ENCODE data around the gene NTMT2.
"Not testable (repeated sequence)": the region's sequence is repeated elsewhere in the genome, so short reads cannot be mapped to it uniquely, and the experiment has no call there.

The NTMT2 gene

DNA sequence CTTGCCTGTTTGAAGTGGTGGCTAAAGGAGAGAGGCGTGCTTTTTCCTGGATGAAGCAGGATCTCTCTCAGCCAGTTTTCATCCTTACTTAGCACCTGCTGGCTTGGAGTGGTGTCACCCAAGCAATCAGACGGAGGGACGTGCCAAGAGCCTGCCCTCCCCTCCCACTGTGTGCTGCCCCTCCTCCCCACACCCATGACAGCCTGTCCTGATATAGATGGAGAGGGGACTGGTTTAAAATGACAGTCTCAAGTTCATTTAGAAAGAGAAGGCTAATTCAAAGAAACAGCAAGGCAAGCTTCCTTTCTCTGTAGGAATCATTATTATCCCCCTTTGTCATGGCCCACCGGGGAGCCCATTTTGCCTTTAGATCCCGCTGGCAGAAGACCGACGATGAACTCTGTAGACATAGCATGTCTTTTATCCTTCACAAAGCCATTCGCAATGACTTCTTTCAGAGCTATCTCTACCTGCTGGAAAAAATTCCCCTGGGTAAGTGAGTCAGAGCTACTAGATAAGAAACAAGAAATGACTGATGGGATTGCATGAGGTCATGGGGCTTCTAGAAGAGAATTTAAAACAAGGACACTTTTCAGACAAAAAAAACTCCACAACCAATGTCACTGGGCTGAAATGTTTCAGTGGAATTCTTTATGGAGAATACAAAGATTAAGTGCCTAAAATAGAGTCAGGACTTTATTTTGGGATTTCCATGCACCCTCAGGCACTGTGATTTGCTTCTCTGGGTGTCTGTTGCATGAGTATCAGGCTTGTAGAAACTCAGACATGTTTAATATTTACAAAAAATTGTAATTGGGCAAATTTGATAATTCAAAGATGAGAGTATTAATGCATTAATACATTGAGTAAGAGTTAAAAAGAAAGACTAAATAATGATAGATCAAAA, at the start of gene NTMT2:
Gene NTMT2 (plus strand): TSS at position 190 of the 907 bp plus-strand sequence. CDS start 149 bp downstream, at position 339.
- DNase-seq: no peak

DNA sequence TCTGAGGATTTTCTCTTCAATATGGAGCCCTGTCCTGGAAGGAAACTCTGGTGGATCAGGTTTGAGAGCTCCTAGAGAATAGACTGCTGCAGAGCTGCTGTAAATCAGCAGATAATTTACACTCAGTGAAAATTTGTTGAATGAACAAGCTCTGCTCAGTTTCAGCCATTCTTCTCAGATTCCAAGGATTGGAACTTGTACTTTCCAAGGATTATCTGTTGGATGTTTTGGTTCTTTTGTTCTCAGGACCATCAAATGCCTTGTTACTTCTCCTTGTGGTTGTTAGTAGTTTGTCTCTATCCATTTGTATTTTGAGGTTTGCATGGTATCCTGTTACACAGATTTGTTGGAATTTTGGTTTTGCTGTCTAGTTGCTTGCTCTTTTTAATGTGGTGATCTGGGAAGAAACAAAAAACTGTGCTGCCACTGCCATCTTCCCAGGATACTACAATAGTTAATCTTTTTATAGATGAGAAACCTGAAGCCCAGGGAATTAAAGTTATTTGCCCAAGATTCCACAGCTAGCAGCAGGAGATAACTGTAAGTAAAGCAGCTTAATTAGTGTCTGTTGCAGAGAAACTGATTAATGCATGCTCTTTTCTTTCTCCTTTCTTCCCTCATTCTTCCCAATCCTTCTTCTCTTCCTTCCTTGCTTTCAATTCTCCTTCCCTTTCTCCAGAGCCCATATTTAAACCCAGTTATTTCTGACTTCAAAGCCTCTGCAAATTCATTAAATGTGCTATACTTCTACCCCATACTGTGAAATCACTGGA, 49.6 kb upstream of the NTMT2 start:
- no peak for DNase-seq

DNA sequence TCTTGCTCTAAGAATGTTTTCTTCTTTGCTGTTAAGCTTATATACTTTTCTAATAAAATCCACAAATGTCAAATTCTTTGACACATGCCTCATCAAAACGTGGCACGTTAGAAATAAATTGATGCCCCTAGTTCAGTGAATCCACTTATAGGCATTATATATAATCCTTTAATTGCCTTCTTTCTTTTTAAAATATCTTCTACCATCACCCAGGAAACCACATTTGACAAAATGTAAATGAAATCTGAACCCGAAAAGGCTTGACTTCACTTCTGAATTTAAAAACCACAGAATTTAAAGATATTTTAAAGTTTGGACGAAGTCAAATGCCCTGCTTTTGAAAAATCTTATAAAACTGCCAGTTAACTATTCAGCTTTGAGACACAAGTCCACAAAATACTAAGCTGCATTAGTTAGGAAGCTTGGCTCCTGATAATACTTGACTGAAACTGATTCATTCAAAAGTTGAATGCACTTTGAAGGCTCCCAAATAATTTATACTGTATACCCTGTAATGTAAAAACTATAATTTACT, 48.9 kb upstream of the NTMT2 start:
- DNase-seq: no peak

DNA sequence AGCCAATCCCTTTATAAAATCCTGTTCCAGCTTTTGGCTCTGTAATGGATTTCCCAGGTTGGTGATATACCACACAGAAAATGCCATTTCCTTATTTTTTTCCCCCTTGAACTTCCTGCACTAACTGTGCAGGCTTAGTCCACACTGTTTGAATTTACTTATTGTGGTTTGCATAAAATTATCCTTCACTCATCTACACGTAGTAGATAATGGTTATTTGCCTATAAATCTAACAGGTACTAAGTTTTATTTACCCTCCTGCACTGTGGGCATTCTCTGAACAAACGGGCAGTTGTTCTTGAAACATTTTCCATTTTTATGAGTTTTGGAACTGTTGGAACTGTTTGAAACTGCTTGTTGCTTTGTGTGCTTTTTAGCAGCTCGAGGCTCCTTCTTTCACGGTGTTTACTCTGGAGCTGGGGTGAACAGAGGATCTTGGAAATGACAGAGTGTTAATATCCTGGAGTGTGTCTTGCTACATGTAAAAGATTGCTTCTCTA, 48.3 kb upstream of the NTMT2 start:
- DNase-seq: no peak

DNA sequence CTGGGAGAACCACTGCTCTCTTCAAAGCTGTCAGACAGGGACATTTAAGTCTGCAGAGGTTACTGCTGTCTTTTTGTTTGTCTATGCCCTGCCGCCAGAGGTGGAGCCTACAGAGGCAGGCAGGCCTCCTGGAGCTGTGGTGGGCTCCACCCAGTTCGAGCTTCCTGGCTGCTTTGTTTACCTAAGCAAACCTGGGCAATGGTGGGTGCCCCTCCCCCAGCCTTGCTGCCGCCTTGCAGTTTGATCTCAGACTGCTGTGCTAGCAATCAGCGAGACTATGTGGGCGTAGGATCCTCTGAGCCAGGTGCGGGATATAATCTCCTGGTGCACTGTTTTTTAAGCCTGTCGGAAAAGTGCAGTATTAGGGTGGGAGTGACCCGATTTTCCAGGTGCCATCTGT, 32.6 kb upstream of the NTMT2 start:
- DNase-seq: not testable (repeated sequence)

DNA sequence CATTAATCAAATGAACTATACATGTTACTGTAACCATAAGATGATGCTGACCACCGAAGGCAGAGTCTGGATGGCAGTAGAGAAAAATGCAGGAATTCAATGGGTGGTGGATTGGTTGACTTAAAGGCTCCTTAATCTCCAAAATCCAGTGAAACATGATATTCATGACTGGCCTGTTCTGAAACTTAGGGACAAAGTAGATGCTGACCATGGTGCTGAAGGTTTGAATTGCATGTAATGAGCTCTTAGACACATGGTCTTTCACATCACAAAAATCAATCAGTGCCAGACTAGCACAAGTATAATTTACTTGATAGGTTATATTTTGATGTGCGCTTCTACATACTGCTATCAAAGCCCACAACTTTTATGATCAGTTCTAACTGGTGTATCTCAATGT, 30.9 kb upstream of the NTMT2 start:
- DNase-seq: no peak

DNA sequence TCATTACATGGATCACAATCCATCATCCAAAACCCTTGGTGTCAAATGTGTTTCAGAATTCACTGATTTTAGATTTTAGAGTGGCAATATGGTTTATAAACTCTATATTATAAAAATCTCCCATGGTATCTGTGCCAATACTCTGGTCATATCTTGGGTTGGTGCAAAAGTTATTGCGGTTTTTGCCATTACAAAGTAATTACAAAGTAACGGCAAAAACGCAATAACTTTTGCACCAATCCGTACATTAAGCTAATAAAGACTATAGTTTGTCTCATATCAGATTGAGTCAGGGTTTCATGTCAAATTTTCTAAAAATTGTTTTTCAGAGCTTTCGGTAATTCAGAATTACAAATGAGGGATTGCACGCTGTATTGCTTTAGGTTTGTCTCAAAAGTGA, 23.4 kb upstream of the NTMT2 start:
- DNase-seq: no peak

DNA sequence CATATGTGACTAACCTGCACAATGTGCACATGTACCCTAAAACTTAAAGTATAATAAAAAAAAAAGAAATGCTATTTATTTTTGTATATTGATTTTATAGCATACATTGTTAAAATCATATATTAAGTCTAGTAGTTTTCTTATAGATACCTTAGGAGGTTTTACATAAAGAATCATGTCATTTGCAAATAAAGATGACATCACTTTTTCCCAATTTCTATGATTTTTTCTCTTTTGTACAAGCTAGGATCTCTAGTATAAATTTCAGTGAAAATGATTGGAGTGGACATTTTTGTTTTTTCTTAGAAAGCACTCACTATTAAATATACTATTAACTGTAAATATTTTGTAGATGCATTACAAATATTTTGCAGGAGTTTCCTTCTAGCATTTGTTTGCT, 20.5 kb upstream of the NTMT2 start:
- DNase-seq: no peak

DNA sequence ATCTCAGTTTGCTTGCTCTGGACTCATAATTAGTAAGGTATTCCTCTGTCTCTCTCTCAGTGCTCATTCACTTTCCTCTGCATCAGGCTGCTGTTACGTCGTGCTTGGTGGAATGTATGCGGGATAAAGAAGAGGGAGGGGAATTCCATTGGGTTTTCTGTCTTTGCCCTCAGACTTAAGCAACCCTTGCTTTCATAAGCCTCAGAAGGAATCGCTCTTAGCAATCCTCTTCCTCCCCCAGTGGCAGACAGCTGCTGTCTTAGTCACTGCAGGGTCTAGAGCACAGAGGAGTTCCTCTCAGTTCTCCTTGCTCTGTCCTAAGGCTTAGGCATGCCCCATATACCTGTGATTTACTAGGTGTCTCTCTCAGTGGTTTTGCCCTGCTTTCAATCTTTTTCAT, 19.1 kb upstream of the NTMT2 start:
- DNase-seq: no peak

DNA sequence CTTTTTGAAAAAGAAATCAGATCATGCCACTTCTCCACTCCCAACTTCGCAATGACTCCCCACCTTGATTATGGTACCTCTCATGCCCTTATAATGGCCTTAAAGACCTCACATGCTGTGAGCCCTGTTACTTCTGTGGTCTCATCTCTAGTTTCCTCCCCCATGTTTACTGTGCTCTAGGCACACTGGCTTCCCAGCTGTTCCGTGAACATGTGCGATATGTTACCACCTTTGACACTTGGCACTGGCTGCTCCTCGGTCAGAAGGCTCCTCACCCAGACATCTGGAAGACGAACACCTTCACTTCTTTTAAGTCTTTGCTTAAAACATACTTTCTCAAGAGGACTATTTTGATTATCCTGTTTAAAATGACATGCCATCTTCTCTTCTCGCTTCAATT, 14.3 kb upstream of the NTMT2 start:
- DNase-seq: no peak

DNA sequence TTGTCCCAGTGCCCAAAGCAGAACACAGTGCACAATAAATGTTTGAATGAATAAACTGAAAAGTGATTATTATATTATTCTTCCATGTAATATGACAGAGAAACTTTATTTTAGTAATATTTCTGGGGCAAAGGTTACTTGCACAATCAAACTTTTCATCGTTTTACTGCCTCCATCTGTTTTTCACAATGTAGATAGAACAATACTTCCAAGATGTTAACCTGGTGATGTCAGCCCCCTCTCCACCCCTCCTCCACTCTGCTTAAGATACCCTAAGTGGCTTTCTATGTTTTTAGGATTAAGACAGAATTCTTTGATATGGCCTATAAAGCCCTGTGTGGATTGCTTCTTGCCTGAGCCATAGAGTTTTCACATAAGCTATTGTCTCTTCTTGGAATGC, 13.8 kb upstream of the NTMT2 start:
- DNase-seq: no peak

DNA sequence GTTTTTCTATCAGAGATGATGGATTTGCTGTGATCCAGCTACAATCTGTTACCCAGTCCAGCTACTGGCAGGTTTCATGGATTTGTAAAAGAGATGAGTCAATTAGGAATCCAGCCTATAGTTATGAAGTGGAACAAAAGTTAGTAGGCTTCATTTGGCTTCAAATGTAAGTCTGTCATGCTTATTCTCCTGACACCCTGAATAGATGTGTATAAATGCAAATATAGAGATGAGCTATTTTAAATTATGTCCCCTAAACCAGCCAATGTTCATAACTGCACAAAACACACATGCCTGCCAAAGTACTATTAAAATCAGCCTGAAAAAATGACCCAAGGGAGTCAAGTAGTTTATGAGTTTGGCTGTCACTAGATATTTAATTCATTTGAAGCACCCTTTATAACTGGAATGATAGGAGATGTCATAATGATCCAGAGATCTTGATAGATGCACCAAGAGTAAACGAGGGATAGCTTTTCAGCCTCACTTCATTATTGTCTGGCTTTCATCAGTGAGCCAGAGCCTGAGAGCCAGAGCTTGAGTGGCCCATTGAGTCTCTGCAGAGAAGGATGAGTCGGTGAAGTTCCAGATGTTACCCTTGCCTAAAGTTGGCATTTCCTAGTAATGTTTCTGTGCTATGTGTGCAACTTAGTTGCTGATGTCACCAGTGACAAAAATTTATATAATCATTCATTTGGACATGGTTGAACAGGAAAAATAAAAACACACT, 11.8 kb upstream of the NTMT2 start:
- DNase-seq: no peak

DNA sequence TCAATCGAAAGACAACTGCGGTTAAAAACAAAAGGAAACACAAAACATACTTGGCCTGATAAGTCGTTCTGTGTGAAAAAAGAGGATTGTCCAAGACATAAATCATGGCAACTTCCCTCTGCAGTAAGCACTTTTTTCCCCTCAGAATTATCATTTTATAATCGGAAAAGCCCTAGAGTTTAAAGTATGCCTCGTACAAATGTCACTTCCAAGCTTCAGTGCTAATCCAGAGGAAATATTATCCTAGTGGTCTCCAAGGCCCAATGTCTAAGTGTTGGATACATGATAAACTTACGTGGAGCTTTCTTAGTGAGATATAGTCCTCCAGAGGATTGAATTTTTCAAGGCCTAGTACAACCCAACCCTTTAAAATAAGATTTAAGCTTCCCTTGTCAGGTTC, 11.2 kb upstream of the NTMT2 start:
- no peak for DNase-seq

DNA sequence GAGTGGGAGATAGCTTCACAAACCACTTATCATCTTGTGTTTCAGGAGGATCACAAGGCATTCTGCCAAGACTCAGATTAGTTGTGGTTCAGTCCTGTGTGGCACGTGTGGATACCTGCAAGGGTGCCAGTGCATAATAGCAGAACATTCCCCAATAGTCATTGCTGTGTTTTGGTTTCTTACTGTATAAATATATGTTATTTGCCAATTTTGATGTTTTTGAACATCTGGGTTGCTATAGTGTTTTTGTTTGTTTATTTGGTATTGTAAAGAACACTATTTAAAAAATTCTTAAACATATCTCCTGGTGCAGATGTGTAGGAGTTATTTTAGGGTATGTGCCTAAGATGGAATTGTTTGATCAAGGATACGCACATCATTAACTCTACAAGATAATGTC, 5.4 kb upstream of the NTMT2 start:
- DNase-seq: no peak

DNA sequence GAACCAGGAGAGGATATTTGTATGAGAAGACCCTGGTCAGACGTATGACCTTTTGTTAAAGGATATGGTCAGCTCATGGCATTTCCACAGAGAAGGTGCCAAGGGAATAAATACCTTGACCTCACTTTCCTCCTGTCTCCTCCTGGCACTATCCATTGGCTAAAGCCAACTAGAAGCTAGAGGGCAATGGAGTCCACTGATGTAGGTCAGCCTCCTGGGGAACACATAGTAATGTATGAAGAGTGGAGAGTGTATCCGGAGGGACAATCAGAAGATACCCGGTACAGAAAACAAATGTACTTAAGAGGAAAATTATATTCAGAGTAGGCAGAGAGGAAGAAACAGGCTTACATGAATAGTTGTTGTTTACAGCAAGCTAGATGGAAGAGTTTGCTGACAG, 698 bp upstream of the NTMT2 start:
- no peak for DNase-seq

DNA sequence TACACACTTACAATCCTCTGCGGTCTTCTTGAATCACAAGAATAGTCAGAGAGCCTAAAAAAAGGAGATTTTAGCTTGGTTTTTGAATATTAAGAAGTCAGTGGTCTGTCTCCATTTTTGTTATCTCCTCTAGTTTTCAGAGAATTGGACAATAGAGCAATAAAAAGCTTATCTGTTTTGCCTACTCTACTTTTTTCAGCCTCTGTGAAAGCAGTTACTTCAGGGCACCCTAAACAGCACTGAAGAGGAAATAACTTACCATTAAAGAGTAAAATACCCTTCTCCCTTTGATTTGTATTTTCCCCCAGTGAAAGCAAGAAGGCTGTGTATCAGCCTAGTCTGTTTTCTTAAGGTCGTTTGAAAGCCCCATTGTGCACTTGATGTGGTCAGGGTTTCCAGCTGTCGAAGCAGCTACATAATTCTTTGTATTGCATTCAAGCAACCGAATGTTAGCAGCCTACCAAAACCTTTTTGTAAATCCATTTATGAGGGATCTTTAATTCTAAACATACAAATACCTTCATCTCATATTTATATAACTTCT, 1.0 kb downstream of the NTMT2 start:
- DNase-seq: no peak

DNA sequence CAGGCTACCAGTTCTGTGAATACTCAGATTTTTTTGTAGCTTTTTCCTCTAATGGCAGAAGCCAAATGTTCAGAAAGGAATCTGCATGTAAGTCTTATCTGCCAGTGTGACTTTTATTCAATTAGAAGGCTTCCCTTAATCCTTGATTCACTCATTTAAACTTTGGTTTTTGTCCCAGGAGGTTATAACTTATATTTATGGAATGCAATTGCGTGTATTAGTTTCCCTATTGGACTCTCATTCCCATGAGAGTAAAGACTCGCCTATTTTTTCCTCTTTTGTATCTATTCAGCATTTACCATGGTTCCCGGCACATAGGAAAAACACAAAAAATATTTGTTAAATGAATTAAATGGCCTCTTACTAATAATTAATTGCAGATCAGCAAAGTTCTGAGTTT, 3.5 kb downstream of the NTMT2 start:
- DNase-seq: no peak

DNA sequence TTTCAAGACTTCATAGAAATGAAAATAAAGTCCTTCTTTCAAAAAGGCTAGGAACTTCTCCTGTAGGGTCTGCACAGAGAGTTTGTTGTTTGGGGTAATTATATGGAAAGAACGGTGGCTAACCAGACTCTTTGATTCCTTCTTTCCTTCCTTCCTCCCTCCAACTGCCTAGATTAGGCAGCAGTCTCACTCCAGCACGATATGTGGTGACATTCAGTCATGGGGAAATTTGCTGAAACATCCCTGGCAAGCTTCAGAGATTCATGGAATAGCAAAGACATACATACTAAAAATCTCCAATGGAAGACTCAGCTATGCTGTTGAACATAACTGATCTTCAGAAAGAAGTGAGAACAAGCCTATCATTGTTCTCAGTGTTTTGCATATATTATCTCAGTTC, 4.3 kb downstream of the NTMT2 start:
- no peak for DNase-seq

DNA sequence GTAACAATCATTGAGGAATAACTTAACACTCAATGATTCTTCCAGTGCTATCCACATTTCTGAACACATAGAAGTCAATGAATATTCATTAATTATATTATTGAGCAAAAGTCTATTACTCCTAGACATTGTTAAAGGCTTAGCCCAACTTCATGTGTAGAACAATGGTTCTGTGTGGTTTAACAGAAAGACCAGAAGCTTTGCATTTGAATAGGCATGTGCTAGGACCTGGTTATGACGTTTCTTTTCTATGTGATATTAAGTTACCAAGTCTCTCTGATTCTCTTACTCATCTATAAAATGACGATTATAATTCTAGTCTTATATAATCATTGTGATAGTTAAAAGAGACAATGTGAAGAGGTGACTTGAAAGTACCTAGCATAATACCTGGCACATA, 5.2 kb downstream of the NTMT2 start:
- DNase-seq: no peak

DNA sequence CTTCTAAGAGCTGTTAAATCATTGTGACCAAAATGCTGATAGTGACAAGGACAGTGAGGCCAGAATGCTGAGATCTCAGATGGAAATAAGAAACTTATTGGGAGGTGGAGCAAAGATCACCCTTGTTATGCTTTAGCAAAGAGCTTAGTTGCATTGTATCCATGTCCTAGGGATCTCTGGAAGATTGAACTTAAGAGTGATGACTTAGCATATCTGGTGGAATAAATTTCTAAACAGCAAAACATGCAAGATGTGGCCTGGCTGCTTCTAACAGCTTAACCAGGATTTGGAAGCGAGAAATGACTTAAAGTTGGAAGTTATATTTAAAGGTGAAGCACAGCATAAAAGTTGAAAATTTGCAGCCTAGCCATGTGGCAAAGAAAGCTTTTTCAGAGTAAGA, 7.7 kb downstream of the NTMT2 start:
- DNase-seq: no peak

DNA sequence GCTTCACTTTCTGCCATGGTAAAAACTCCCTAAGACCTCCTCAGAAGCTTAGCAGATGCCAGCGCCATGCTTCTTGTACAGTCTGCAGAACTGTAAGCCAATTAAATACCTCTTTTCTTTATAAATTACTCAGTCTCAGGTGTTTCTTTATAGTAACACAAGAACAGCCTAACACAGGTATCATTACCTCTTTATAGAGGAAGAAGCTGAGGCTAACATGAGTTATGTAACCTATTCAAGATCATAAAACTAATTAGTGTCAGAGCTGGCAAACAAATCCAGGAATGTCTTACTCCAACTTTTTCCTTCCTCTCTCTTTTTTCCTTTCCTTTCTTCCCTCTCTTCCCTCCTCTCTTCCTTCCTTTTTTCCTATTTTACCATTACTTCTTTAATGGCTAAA, 9.3 kb downstream of the NTMT2 start:
- no peak for DNase-seq

DNA sequence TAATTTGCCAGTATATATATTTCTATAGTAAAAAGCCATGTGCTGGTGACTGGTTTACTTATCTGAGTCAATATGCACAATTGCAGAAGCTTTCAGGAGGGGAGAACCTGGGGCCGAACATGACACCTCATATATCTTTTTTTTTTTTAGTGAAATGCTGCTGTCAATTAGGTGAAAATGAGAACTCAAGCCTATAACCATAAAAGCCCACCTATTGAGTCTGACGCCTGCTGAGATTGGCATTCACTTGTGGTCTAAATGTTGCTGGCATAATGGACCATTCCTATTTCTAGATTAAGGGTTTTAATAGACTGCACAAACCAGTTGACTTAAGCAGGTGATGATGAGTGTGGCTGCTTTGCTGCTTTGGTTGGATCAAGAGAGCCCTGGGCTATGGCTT, 10.8 kb downstream of the NTMT2 start:
- no peak for DNase-seq

DNA sequence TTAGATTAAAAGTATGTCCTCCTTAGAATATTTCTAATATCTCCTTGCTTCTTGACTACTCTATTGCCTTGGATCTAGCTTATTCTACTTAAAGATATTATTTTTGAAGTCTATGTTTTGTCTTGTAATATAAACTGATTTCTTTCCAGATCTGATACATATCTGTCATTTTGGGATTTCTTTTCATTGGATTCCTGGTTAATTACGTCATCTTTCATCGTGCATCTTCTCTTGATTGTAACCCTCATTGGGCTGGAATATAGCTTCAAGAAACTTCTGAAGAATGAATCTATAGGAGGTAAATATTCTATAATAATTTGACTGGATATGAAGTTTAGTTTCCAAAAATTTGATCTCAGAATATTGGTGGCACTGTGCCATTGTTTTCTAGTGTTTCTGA, 12.1 kb downstream of the NTMT2 start:
- no peak for DNase-seq
